DND-41 (cell line): Measurements from ENCODE around the gene AP2M1.

Experiments
- ATAC-seq: fragments of 200-7000 bp; cut with Tn5 transposase; 3 replicates; pipeline ENCODE4 v1.9.1; 2021; ENCODE audit warnings: low read depth; ENCODE audit not compliant: insufficient read depth
- DNase-seq: peaks from one replicate; pipeline ENCODE4 v3.0.0-alpha.2; 2020
- H2AFZ ChIP-seq: 2 replicates; pipeline ENCODE4 v1.6.0; 2012; ENCODE audit warnings: low read depth, low read length
- H3K27ac ChIP-seq: 2 replicates; pipeline ENCODE4 v1.5.1; 2012; ENCODE audit warnings: low read length, inconsistent platforms
- H3K27me3 ChIP-seq: fragments of 200-600 bp; sonication (generic); 2 replicates; pipeline ENCODE4 v1.6.0; 2012; ENCODE audit warnings: low read length, mild to moderate bottlenecking, inconsistent platforms; ENCODE audit not compliant: insufficient read depth, poor library complexity
- H3K36me3 ChIP-seq: 2 replicates; pipeline ENCODE4 v1.5.1; 2012; ENCODE audit warnings: low read length, inconsistent platforms; ENCODE audit not compliant: insufficient read depth
- H3K4me1 ChIP-seq: 2 replicates; pipeline ENCODE4 v1.5.1; 2012; ENCODE audit warnings: mild to moderate bottlenecking, low read length; ENCODE audit not compliant: insufficient read depth
- H3K4me2 ChIP-seq: 2 replicates; pipeline ENCODE4 v1.6.0; 2012; ENCODE audit warnings: mild to moderate bottlenecking, moderate library complexity, low read length, inconsistent platforms; ENCODE audit not compliant: insufficient read depth
- H3K4me3 ChIP-seq, 2 experiments: fragments of 200-600 bp in 1 of 2; shearing (Covaris generic) in 1 of 2; 2 replicates each; pipeline ENCODE4 v1.5.1; 2012 to 2016; ENCODE audit warnings: inconsistent platforms in 2 of 2, low read length in 2 of 2, mild to moderate bottlenecking in 2 of 2, low read depth in 1 of 2, moderate library complexity in 1 of 2
- H3K79me2 ChIP-seq: 2 replicates; pipeline ENCODE4 v1.6.0; 2012; ENCODE audit warnings: low read length, inconsistent platforms; ENCODE audit not compliant: insufficient read depth
- H3K9ac ChIP-seq: 2 replicates; pipeline ENCODE4 v1.6.0; 2012; ENCODE audit warnings: low read depth, mild to moderate bottlenecking, inconsistent platforms, low read length, moderate library complexity
- H3K9me3 ChIP-seq: 2 replicates; pipeline ENCODE4 v1.5.1; 2012; ENCODE audit warnings: low read length, moderate library complexity, mild to moderate bottlenecking, inconsistent platforms; ENCODE audit not compliant: insufficient read depth, severe bottlenecking
- H4K20me1 ChIP-seq: 2 replicates; pipeline ENCODE4 v1.6.0; 2012; ENCODE audit warnings: low read length; ENCODE audit not compliant: insufficient read depth
- EZH2 ChIP-seq: IDR thresholded peaks from 3 replicates; pipeline ENCODE4 v1.6.1; 2012; ENCODE audit warnings: borderline replicate concordance, low read depth, mild to moderate bottlenecking, moderate library complexity, low read length, inconsistent platforms; ENCODE audit not compliant: severe bottlenecking
- TF ChIP-seq, protein P1 (sequence below): IDR thresholded peaks from 2 replicates; pipeline ENCODE4 v1.5.1; 2012; ENCODE audit warnings: borderline replicate concordance, low read length, moderate library complexity, mild to moderate bottlenecking; ENCODE audit not compliant: poor library complexity, severe bottlenecking; ENCODE audit errors: extremely low read depth

Gene AP2M1

DNA sequence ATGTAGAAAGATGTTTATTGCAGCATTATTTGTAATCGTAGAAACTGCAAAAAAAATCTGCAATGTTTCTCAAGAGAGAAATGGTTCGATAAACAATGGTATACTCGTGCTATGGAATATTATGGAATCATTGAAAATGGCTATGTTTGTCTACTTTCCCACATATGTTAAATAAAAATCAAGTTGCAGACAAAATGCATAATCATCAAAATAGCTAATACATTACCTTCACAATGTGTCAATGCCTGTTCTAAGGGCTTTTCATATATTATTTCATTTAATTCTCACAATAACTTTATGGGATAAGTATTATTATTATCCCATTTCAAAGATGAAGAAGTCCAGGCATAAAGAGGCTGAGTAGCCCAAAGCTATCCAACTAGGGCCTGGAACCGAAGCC lies 41.7 kb upstream of the AP2M1 start:
- no peak overlapping the region for H3K4me3 ChIP-seq
- peak overlapping the region; percentile 93; the same call in 1 of the 2 replicates for H3K4me2 ChIP-seq
- H3K27ac ChIP-seq = no peak overlapping the region
- H3K27me3 ChIP-seq = no peaks in the 10 kb centered on the region
- no peak for ATAC-seq
- peaks cover 43% of the 10 kb centered on the region for H3K79me2 ChIP-seq
- H2AFZ ChIP-seq = peak overlapping the region; percentile 96; the same call in 1 of the 2 replicates
- H4K20me1 ChIP-seq = peaks cover 14% of the 10 kb centered on the region; the same call in 1 of the 2 replicates
- H3K9ac ChIP-seq = no peak overlapping the region
- TF ChIP-seq EZH2 = no peak
- TF ChIP-seq, protein P1, sequence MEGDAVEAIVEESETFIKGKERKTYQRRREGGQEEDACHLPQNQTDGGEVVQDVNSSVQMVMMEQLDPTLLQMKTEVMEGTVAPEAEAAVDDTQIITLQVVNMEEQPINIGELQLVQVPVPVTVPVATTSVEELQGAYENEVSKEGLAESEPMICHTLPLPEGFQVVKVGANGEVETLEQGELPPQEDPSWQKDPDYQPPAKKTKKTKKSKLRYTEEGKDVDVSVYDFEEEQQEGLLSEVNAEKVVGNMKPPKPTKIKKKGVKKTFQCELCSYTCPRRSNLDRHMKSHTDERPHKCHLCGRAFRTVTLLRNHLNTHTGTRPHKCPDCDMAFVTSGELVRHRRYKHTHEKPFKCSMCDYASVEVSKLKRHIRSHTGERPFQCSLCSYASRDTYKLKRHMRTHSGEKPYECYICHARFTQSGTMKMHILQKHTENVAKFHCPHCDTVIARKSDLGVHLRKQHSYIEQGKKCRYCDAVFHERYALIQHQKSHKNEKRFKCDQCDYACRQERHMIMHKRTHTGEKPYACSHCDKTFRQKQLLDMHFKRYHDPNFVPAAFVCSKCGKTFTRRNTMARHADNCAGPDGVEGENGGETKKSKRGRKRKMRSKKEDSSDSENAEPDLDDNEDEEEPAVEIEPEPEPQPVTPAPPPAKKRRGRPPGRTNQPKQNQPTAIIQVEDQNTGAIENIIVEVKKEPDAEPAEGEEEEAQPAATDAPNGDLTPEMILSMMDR = no peak
- peaks cover 16% of the 10 kb centered on the region for H3K36me3 ChIP-seq
- no peaks in the 10 kb centered on the region for H3K9me3 ChIP-seq
- peaks cover 37% of the 10 kb centered on the region for H3K4me1 ChIP-seq
- DNase-seq = no peak

DNA sequence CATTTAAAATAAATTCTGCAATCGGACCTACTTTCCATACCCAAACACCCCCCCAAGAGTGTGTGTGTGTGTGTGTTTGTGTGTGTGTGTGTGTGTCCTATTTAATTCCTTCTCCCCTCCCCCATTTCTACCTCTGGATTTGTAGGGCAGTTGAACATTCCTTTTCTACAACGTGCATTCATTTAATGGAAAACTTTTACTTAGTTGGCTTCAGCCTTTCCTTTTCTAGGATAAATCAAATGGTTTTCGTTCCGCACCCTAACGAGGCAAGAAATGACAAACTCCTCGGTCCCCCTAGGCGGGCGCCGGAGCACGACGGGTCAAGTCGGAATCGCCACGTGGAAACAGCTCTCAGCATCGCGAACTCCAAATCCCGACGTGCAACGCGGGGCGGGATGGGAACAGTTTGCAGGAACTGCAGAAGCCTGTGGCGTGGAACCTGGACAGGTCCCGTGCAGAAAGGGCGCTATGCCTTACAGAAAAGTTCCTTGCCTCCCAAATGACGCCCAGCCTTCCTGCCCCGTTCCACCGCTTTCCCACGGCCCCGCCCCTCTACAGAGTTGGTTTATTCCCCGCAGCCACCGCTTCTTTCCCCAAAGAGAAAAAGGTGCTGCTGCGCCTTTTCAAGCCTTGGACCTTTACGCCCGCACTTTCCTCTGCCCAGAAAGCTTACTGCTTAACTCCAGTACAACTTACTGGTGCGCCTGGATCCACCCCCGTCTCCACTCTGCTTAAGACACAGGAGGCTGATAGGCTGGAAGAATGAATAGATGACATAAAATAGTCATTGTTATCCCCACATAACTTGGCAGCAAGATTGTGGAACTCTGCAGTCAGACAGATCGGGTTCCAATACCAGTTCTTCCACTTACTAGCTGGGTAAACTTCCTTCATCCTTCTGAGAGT lies 40.6 kb upstream of the AP2M1 start:
- H2AFZ ChIP-seq = peak overlapping the region; percentile 96
- peak overlapping the region; percentile 94 for H3K9ac ChIP-seq
- H3K4me3 ChIP-seq = peak overlapping the region; percentile 98 to 99
- no peak for TF ChIP-seq EZH2
- TF ChIP-seq, protein P1 = no peak
- no peaks in the 10 kb centered on the region for H3K27me3 ChIP-seq
- H3K27ac ChIP-seq = peak overlapping the region; percentile 93
- peaks cover 15% of the 10 kb centered on the region; the same call in 1 of the 2 replicates for H4K20me1 ChIP-seq
- peaks cover 22% of the 10 kb centered on the region for H3K36me3 ChIP-seq
- DNase-seq (peak; percentile 76), ATAC-seq (peak; percentile 58)
- peak overlapping the region; percentile 93 for H3K4me2 ChIP-seq
- peaks cover 53% of the 10 kb centered on the region for H3K79me2 ChIP-seq
- H3K4me1 ChIP-seq = peaks cover 38% of the 10 kb centered on the region
- no peaks in the 10 kb centered on the region for H3K9me3 ChIP-seq

DNA sequence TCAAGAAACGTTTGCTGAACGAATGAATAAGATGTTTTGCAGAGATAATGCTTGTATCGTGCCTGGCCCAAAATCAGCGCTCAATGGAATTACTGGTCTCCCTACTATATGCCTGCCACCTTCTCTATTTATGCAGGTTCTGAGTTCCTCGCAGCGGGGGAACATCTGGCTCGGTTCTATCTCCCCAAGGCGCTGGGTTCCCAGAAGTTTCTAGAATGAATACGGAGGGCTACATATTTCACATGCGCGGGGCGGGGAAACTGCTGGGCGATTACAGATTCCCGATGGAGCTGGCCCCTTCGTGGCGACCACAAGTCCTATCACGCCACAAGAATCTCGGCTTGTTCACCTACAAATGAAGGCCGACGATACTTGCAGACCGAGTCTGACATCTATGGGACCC lies 39.9 kb upstream of the AP2M1 start:
- H3K36me3 ChIP-seq = peaks cover 22% of the 10 kb centered on the region
- no peaks in the 10 kb centered on the region for H3K27me3 ChIP-seq
- no peak for TF ChIP-seq EZH2
- TF ChIP-seq, protein P1 = no peak
- peaks cover 38% of the 10 kb centered on the region for H3K4me1 ChIP-seq
- peak overlapping the region; percentile 93 for H3K27ac ChIP-seq
- no peaks in the 10 kb centered on the region for H3K9me3 ChIP-seq
- H4K20me1 ChIP-seq = peaks cover 15% of the 10 kb centered on the region; the same call in 1 of the 2 replicates
- DNase-seq (no peak), ATAC-seq (peak; percentile 34)
- peak overlapping the region; percentile 96 for H2AFZ ChIP-seq
- peak overlapping the region; percentile 93 for H3K4me2 ChIP-seq
- H3K4me3 ChIP-seq = peak overlapping the region; percentile 98 to 99
- peak overlapping the region; percentile 94 for H3K9ac ChIP-seq
- peaks cover 53% of the 10 kb centered on the region for H3K79me2 ChIP-seq
